Endothelial cell of umbilical vein (primary cell): ENCODE data around the gene HEPHL1. TPM values are rescaled to one million over a fixed set of nuclear protein-coding genes. Genes with fewer than 3 reads are reported as not detected.

Experiments
- BruUV-seq: library from RNA; stranded (reverse); fragments of 400-500 nt; replicated peaks from 2 replicates; lab custom pipeline; 2021; lab: Mats Ljungman, UMichigan
- CTCF ChIA-PET: fragments of 300-600, 350-600 bp; sonication (Branson Sonifier 250); formaldehyde crosslinking; loops from one replicate; lab custom pipeline; 2021; ENCODE audit warnings: antibody characterized with exemption, inconsistent platforms; lab: Charles Lee
- POLR2A ChIA-PET: fragments of 300-600, 350-600 bp; sonication (Branson Sonifier 250); formaldehyde crosslinking; loops from one replicate; lab custom pipeline; 2021; ENCODE audit warnings: antibody characterized with exemption, inconsistent platforms; lab: Charles Lee
- DNase-seq: peaks from one replicate; pipeline ENCODE4 v3.0.0-alpha.2; 2011; ENCODE audit warnings: low read depth, low spot score
- FAIRE-seq: peaks from 2 replicates; lab custom pipeline; 2011; peaks lifted over from hg19 to GRCh38; lab: Jason Lieb, UNC
- H2AFZ ChIP-seq: 2 replicates; pipeline ENCODE4 v1.6.0; 2012; ENCODE audit warnings: low read depth, low read length, control low read depth, inconsistent platforms
- H3K27ac ChIP-seq: 2 replicates; pipeline ENCODE4 v1.5.1; 2011; ENCODE audit warnings: low read depth, mild to moderate bottlenecking, control low read depth, low read length, moderate library complexity; ENCODE audit not compliant: insufficient read depth
- H3K27me3 ChIP-seq, 2 experiments: 2 replicates each; pipeline versions ENCODE4 v1.6.0 to v1.6.1; 2011; ENCODE audit warnings: low read length in 2 of 2, mixed read lengths in 1 of 2; ENCODE audit not compliant: control insufficient read depth in 2 of 2, insufficient read depth in 2 of 2
- H3K36me3 ChIP-seq, 2 experiments: 2 replicates in 1 of 2; 3 replicates in 1 of 2; pipeline ENCODE4 v1.5.1; 2011; ENCODE audit warnings: low read length in 2 of 2, mild to moderate bottlenecking in 1 of 2, moderate library complexity in 1 of 2; ENCODE audit not compliant: control insufficient read depth in 2 of 2, insufficient read depth in 2 of 2; ENCODE audit errors: extremely low read depth in 1 of 2
- H3K4me1 ChIP-seq: 3 replicates; pipeline ENCODE4 v1.5.1; 2011; ENCODE audit warnings: mild to moderate bottlenecking, low read length; ENCODE audit not compliant: control insufficient read depth, insufficient read depth; ENCODE audit errors: extremely low read depth
- H3K4me2 ChIP-seq: 2 replicates; pipeline ENCODE4 v1.6.1; 2011; ENCODE audit warnings: low read length, control low read depth, mixed read lengths; ENCODE audit not compliant: insufficient read depth
- H3K4me3 ChIP-seq, 3 experiments: fragments of 200-600 bp in 1 of 3; sonication (generic), shearing (Covaris generic) in 1 of 3; replicated peaks in 1 of 3; 2 replicates each; pipeline ENCODE4 v1.5.1; 2011 to 2016; ENCODE audit warnings: control low read depth in 3 of 3, low read length in 3 of 3, mild to moderate bottlenecking in 2 of 3, inconsistent platforms in 1 of 3, low read depth in 1 of 3, moderate library complexity in 1 of 3; ENCODE audit not compliant: insufficient read depth in 1 of 3
- H3K79me2 ChIP-seq: 2 replicates; pipeline ENCODE4 v1.6.0; 2012; ENCODE audit warnings: low read length, inconsistent platforms; ENCODE audit not compliant: control insufficient read depth, insufficient read depth
- H3K9ac ChIP-seq: replicated peaks from 2 replicates; pipeline ENCODE3; 2011; ENCODE audit warnings: low read length, control low read depth; ENCODE audit not compliant: insufficient read depth; ENCODE audit errors: extremely low read depth
- H3K9me1 ChIP-seq: replicated peaks from 3 replicates; pipeline ENCODE4 v1.6.0; 2011; ENCODE audit warnings: mild to moderate bottlenecking, low read length; ENCODE audit not compliant: control insufficient read depth, insufficient read depth; ENCODE audit errors: extremely low read depth
- H3K9me3 ChIP-seq: replicated peaks from 2 replicates; pipeline ENCODE4 v1.5.1; 2012; ENCODE audit warnings: low read length, inconsistent platforms; ENCODE audit not compliant: control insufficient read depth, insufficient read depth
- H4K20me1 ChIP-seq: replicated peaks from 2 replicates; pipeline ENCODE3; 2011; ENCODE audit warnings: mild to moderate bottlenecking, low read length; ENCODE audit not compliant: control insufficient read depth, insufficient read depth; ENCODE audit errors: extremely low read depth
- EZH2 ChIP-seq: IDR thresholded peaks from 2 replicates; pipeline ENCODE4 v1.6.1; 2012; ENCODE audit warnings: borderline replicate concordance, low read depth, mild to moderate bottlenecking, moderate library complexity, low read length, inconsistent platforms; ENCODE audit not compliant: severe bottlenecking
- FOS ChIP-seq: IDR thresholded peaks from 2 replicates; pipeline ENCODE4 v1.6.1; 2011; ENCODE audit warnings: mild to moderate bottlenecking, low read length, moderate library complexity, borderline replicate concordance; ENCODE audit not compliant: insufficient read depth
- GATA2 ChIP-seq: IDR thresholded peaks from 2 replicates; pipeline ENCODE4 v1.7.0; 2011; ENCODE audit warnings: low read depth, mild to moderate bottlenecking, moderate library complexity, mixed read lengths, low read length; ENCODE audit not compliant: insufficient read length, insufficient read depth
- JUN ChIP-seq: IDR thresholded peaks from 2 replicates; pipeline ENCODE4 v1.6.1; 2011; ENCODE audit warnings: borderline replicate concordance, low read depth; ENCODE audit not compliant: insufficient read length, insufficient read depth
- POLR2A ChIP-seq: IDR thresholded peaks from 2 replicates; pipeline ENCODE4 v1.6.1; 2012; ENCODE audit warnings: low read depth, mild to moderate bottlenecking, control low read depth, low read length
- POLR2AphosphoS5 ChIP-seq: IDR thresholded peaks from 2 replicates; pipeline ENCODE4 v1.6.1; 2012; ENCODE audit warnings: low read depth, mild to moderate bottlenecking, control low read depth, low read length, moderate library complexity; ENCODE audit not compliant: insufficient read depth
- dilution Hi-C: fragments of 300-500 bp; cut with MboI; formaldehyde crosslinking; loops from one replicate; pipeline ENCODE4 v1.15.0; 2019; ENCODE audit warnings: low sequenced_read_pairs; ENCODE audit not compliant: extremely low pct_ligation_motif_present
- intact Hi-C: fragments of 100-400 bp; cut with micrococcal nuclease; formaldehyde crosslinking; loops from one replicate; pipeline ENCODE4 v1.10.0; 2022
- polyA plus RNA-seq, 4 experiments: library from polyadenylated mRNA; depleted of rRNA in 3 of 4; stranded (reverse) in 3 of 4; unstranded in 1 of 4; fragments of >200 nt; gene quantifications; 2 replicates each; pipeline versions ENCODE4 v1.2.1 to v1.2.3, GENCODE V29; 2011 to 2012; ENCODE audit warnings: missing spikeins in 1 of 4
- total RNA-seq: library from RNA; stranded (reverse); gene quantifications from 2 replicates; pipeline ENCODE4 v1.2.3, GENCODE V29; 2021
- TF ChIP-seq, protein P1 (sequence below), 2 donors: IDR thresholded peaks; 1 replicate in 1 of 2; 2 replicates in 1 of 2; pipeline ENCODE4 v1.5.1; 2011; ENCODE audit warnings: low read length in 2 of 2, mild to moderate bottlenecking in 2 of 2, moderate library complexity in 2 of 2, control low read depth in 1 of 2, inconsistent platforms in 1 of 2, low read depth in 1 of 2; ENCODE audit not compliant: insufficient read depth in 1 of 2; ENCODE audit errors: extremely low read depth in 1 of 2

HEPHL1 gene
- total and polyA plus RNA-seq, 2 donors (not counting 3 experiments of a cell fraction or from before 2014, with no cell fraction given): not detected

DNA sequence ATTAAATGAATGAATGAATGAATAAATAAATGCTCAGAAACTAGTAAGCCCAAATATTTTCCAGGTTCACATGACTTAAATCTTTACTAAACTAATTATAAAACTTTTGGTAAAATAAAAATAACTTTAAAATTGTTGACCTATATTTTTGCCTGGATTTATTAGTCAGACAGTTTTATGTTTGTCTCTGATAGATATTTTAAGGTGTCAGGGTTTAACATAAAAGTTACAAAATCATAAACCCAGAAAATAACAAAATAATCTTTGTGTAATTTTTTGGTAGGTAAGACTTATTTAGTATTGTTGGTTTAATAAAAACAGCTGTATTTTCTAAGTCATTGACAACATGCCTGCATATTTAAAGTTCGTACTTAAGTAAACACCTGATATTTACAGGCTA is 27.4 kb upstream of the HEPHL1 start:
- no peaks in the 10 kb centered on the region for H3K36me3 ChIP-seq
- no peak overlapping the region for H2AFZ ChIP-seq
- no peaks in the 10 kb centered on the region for H4K20me1 ChIP-seq
- DNase-seq (no peak), FAIRE-seq (no peak)
- H3K4me1 ChIP-seq: no peaks in the 10 kb centered on the region
- intact Hi-C loops (no loop called here), dilution Hi-C loops (no loop called here)
- BruUV-seq: no TSS peak
- no peak overlapping the region for H3K27ac ChIP-seq
- ChIA-PET CTCF (no interaction called here), POLR2A (no interaction called here)
- H3K9me1 ChIP-seq: no peaks in the 10 kb centered on the region
- H3K9me3 ChIP-seq: no peaks in the 10 kb centered on the region
- no peak for TF ChIP-seq EZH2
- no peak for TF ChIP-seq GATA2
- TF ChIP-seq JUN: no peak
- TF ChIP-seq FOS: no peak
- TF ChIP-seq POLR2A: no peak
- no peak for TF ChIP-seq POLR2AphosphoS5
- TF ChIP-seq, protein P1, sequence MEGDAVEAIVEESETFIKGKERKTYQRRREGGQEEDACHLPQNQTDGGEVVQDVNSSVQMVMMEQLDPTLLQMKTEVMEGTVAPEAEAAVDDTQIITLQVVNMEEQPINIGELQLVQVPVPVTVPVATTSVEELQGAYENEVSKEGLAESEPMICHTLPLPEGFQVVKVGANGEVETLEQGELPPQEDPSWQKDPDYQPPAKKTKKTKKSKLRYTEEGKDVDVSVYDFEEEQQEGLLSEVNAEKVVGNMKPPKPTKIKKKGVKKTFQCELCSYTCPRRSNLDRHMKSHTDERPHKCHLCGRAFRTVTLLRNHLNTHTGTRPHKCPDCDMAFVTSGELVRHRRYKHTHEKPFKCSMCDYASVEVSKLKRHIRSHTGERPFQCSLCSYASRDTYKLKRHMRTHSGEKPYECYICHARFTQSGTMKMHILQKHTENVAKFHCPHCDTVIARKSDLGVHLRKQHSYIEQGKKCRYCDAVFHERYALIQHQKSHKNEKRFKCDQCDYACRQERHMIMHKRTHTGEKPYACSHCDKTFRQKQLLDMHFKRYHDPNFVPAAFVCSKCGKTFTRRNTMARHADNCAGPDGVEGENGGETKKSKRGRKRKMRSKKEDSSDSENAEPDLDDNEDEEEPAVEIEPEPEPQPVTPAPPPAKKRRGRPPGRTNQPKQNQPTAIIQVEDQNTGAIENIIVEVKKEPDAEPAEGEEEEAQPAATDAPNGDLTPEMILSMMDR (IDR thresholded peaks at IDR 0.05; ENCODE audit: extremely low read depth in 1 of 2, insufficient read depth in 1 of 2, low read depth in 1 of 2, low read length in 2 of 2): no peak
- no peak overlapping the region for H3K4me3 ChIP-seq
- no peaks in the 10 kb centered on the region for H3K79me2 ChIP-seq
- H3K27me3 ChIP-seq: no peaks in the 10 kb centered on the region
- H3K4me2 ChIP-seq: no peak overlapping the region
- H3K9ac ChIP-seq: no peak overlapping the region
